ENCODE data around the gene NUP98.

NUP98 gene

GRCh38 chr11:3753110-3753509, 44.2 kb downstream of the NUP98 start:
- H3K4me3 ChIP-seq (ENCODE audit: low read depth, low read length): no peak overlapping the region
- TF ChIP-seq CTCF (IDR thresholded peaks at IDR 0.05; ENCODE audit: low read depth, low read length): no peak

GRCh38 chr11:3747704-3748103, 49.6 kb downstream of the NUP98 start:
- no peak for TF ChIP-seq CTCF (IDR thresholded peaks at IDR 0.05; ENCODE audit: low read depth, low read length)
- no peak overlapping the region for H3K4me3 ChIP-seq (ENCODE audit: low read depth, low read length)

- TF ChIP-seq CTCF (IDR thresholded peaks at IDR 0.05; ENCODE audit: low read depth, low read length): no peak
- H3K4me3 ChIP-seq (ENCODE audit: low read depth, low read length): no peak overlapping the region
Observed at GRCh38 chr11:3745161-3745560, 52.2 kb downstream of the NUP98 start.

GRCh38 chr11:3738723-3739122, 58.6 kb downstream of the NUP98 start:
- H3K4me3 ChIP-seq (ENCODE audit: low read depth, low read length): no peak overlapping the region
- no peak for TF ChIP-seq CTCF (IDR thresholded peaks at IDR 0.05; ENCODE audit: low read depth, low read length)

GRCh38 chr11:3738241-3738640, 59.1 kb downstream of the NUP98 start:
- no peak for TF ChIP-seq CTCF (IDR thresholded peaks at IDR 0.05; ENCODE audit: low read depth, low read length)

GRCh38 chr11:3737386-3737933, 59.9 kb downstream of the NUP98 start:
- H3K4me3 ChIP-seq (ENCODE audit: low read depth, low read length): no peak overlapping the region
- TF ChIP-seq CTCF (IDR thresholded peaks at IDR 0.05; ENCODE audit: low read depth, low read length): no peak

More at GRCh38 chr11:3738241-3738640, 59.1 kb downstream of the NUP98 start:
- no peak overlapping the region for H3K4me3 ChIP-seq (ENCODE audit: low read depth, low read length)

GRCh38 chr11:3736816-3737215, 60.5 kb downstream of the NUP98 start:
- H3K4me3 ChIP-seq (ENCODE audit: low read depth, low read length): no peak overlapping the region
- no peak for TF ChIP-seq CTCF (IDR thresholded peaks at IDR 0.05; ENCODE audit: low read depth, low read length)

Measured in WI38 (cell line).